Neural cell (in vitro differentiated cells): ENCODE results near the gene AFTPH. TPM values are rescaled to one million over a fixed set of nuclear protein-coding genes. Genes with fewer than 3 reads are reported as not detected.

ENCODE experiments used
- H2AFZ ChIP-seq: fragments of 200-600, 300-800 bp; sonication (generic), shearing (Covaris generic); 2 replicates; pipeline ENCODE4 v1.6.0; 2014; ENCODE audit warnings: low read depth, mild to moderate bottlenecking, antibody characterized with exemption, low read length, moderate library complexity
- H3F3A ChIP-seq: fragments of 200-600 bp; shearing (Covaris generic); 2 replicates; pipeline ENCODE4 v1.6.1; 2016; ENCODE audit warnings: mild to moderate bottlenecking, moderate library complexity, mixed read lengths, antibody characterized with exemption, low read length; ENCODE audit not compliant: insufficient read depth, poor library complexity, severe bottlenecking
- H3K27ac ChIP-seq: fragments of 200-600, 300-800 bp; sonication (generic), shearing (Covaris generic); 2 replicates; pipeline ENCODE4 v1.5.1; 2014; ENCODE audit warnings: mild to moderate bottlenecking, low read length, moderate library complexity
- H3K27me3 ChIP-seq: fragments of 300-800, 200-600 bp; sonication (generic), shearing (Covaris generic); 2 replicates; pipeline ENCODE4 v1.6.0; 2014; ENCODE audit warnings: mild to moderate bottlenecking, low read depth, low read length, moderate library complexity; ENCODE audit not compliant: insufficient read depth
- H3K36me3 ChIP-seq: fragments of 300-800, 200-600 bp; sonication (generic), shearing (Covaris generic); 2 replicates; pipeline ENCODE4 v1.5.1; 2014; ENCODE audit warnings: mild to moderate bottlenecking, antibody characterized with exemption, low read length, moderate library complexity; ENCODE audit not compliant: insufficient read depth
- H3K4me2 ChIP-seq: fragments of 300-800, 200-600 bp; sonication (generic), shearing (Covaris generic); 2 replicates; pipeline ENCODE4 v1.6.0; 2014; ENCODE audit warnings: mild to moderate bottlenecking, low read length
- H3K4me3 ChIP-seq: fragments of 300-800, 200-600 bp; sonication (generic), shearing (Covaris generic); 2 replicates; pipeline ENCODE4 v1.5.1; 2014; ENCODE audit warnings: mild to moderate bottlenecking, low read length, moderate library complexity
- H3K79me2 ChIP-seq: fragments of 200-600 bp; shearing (Covaris generic); replicated peaks from 2 replicates; pipeline ENCODE4 v1.6.0; 2014; ENCODE audit warnings: mild to moderate bottlenecking, low read length, moderate library complexity; ENCODE audit not compliant: insufficient read depth
- H3K9ac ChIP-seq: fragments of 300-800, 200-600 bp; sonication (generic), shearing (Covaris generic); 2 replicates; pipeline ENCODE4 v1.6.1; 2016; ENCODE audit warnings: mild to moderate bottlenecking, low read length, mixed read lengths
- H3K9me2 ChIP-seq: fragments of 200-600 bp; shearing (Covaris generic); 2 replicates; pipeline ENCODE4 v1.6.1; 2016; ENCODE audit warnings: mild to moderate bottlenecking, low read length, mixed read lengths; ENCODE audit not compliant: insufficient read depth
- H3K9me3 ChIP-seq: fragments of 200-600, 300-800 bp; sonication (generic), shearing (Covaris generic); 2 replicates; pipeline ENCODE4 v1.6.1; 2016; ENCODE audit warnings: mild to moderate bottlenecking, mixed run types, low read length, moderate library complexity, mixed read lengths
- H4K20me1 ChIP-seq: fragments of 200-600 bp; shearing (Covaris generic); 2 replicates; pipeline ENCODE4 v1.6.1; 2016; ENCODE audit warnings: mild to moderate bottlenecking, mixed run types; ENCODE audit not compliant: insufficient read depth
- EP300 ChIP-seq: fragments of 450-650 bp; conservative IDR thresholded peaks from 2 replicates; pipeline ENCODE4 v1.6.1; 2014; ENCODE audit warnings: antibody characterized with exemption, mild to moderate bottlenecking, moderate library complexity; ENCODE audit not compliant: poor library complexity, severe bottlenecking
- EZH2 ChIP-seq: fragments of 200-600, 300-800 bp; shearing (Covaris generic), sonication (generic); IDR thresholded peaks from 2 replicates; pipeline ENCODE4 v1.6.1; 2014; ENCODE audit warnings: antibody characterized with exemption, low read length, borderline replicate concordance, mild to moderate bottlenecking; ENCODE audit not compliant: insufficient read depth, poor library complexity, severe bottlenecking
- MXI1 ChIP-seq: fragments of 450-650 bp; conservative IDR thresholded peaks from 2 replicates; pipeline ENCODE4 v1.6.1; 2014; ENCODE audit warnings: antibody characterized with exemption, mild to moderate bottlenecking; ENCODE audit not compliant: poor library complexity, severe bottlenecking
- POLR2AphosphoS5 ChIP-seq: IDR thresholded peaks from 2 replicates; pipeline ENCODE4 v1.6.1; 2012
- RAD21 ChIP-seq: fragments of 450-650 bp; conservative IDR thresholded peaks from 2 replicates; pipeline ENCODE4 v1.6.1; 2014; ENCODE audit warnings: antibody characterized with exemption, mild to moderate bottlenecking, moderate library complexity
- SMC3 ChIP-seq: fragments of 450-650 bp; conservative IDR thresholded peaks from 2 replicates; pipeline ENCODE4 v1.6.1; 2014; ENCODE audit warnings: antibody characterized with exemption, mild to moderate bottlenecking, moderate library complexity; ENCODE audit not compliant: poor library complexity
- TAF1 ChIP-seq: IDR thresholded peaks from 2 replicates; pipeline ENCODE4 v1.6.1; 2012; ENCODE audit warnings: low read depth
- polyA plus RNA-seq: library from polyadenylated mRNA; depleted of rRNA; stranded (reverse); fragments of >200 nt; gene quantifications from 2 replicates; pipeline ENCODE4 v1.2.3, GENCODE V29; 2014
- TF ChIP-seq, protein P1 (sequence below): IDR thresholded peaks from 2 replicates; pipeline ENCODE4 v1.6.1; 2012; ENCODE audit warnings: borderline replicate concordance
- TF ChIP-seq, protein P2 (sequence below): fragments of 450-650 bp; IDR thresholded peaks from 2 replicates; pipeline ENCODE4 v1.5.1; 2014; ENCODE audit warnings: antibody characterized with exemption, mild to moderate bottlenecking, moderate library complexity; ENCODE audit not compliant: poor library complexity, severe bottlenecking

The AFTPH gene
- polyA plus RNA-seq, 1 donor from 2014 or later = 63.0 TPM

DNA sequence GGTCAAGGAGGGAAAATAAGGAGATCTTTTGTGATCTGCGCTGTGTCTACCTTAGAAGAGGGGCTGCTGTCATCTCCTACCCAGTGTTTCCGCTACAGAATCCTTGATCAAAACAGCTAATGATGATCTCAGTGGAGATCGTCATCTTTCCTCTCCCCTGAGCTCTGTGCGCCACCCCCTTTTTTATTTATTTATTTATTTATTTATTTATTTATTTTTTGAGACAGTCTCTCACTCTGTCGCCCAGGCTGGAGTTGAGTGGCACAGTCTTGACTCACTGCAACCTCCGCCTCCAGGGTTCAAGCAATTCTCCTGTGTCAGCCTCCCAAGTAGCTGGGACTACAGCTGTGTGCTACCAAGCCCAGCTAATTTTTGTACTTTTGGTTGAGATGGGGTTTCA is 74.1 kb downstream of the AFTPH start:
- Histone ChIP-seq H4K20me1 (no peaks in the 10 kb centered on the region), H3K27ac (no peak overlapping the region), H3K4me2 (no peak overlapping the region), H3K4me3 (no peak overlapping the region), H3K36me3 (no peaks in the 10 kb centered on the region), H3K79me2 (no peaks in the 10 kb centered on the region), H3K9me3 (no peaks in the 10 kb centered on the region), H3K27me3 (no peaks in the 10 kb centered on the region), H3K9ac (no peak overlapping the region), H2AFZ (no peak overlapping the region), H3F3A (no peaks in the 10 kb centered on the region), H3K9me2 (no peaks in the 10 kb centered on the region)
- TF ChIP-seq RAD21 (no peak), EP300 (no peak), POLR2AphosphoS5 (no peak), SMC3 (no peak), TAF1 (no peak), EZH2 (no peak), MXI1 (no peak)
- TF ChIP-seq, protein P1, sequence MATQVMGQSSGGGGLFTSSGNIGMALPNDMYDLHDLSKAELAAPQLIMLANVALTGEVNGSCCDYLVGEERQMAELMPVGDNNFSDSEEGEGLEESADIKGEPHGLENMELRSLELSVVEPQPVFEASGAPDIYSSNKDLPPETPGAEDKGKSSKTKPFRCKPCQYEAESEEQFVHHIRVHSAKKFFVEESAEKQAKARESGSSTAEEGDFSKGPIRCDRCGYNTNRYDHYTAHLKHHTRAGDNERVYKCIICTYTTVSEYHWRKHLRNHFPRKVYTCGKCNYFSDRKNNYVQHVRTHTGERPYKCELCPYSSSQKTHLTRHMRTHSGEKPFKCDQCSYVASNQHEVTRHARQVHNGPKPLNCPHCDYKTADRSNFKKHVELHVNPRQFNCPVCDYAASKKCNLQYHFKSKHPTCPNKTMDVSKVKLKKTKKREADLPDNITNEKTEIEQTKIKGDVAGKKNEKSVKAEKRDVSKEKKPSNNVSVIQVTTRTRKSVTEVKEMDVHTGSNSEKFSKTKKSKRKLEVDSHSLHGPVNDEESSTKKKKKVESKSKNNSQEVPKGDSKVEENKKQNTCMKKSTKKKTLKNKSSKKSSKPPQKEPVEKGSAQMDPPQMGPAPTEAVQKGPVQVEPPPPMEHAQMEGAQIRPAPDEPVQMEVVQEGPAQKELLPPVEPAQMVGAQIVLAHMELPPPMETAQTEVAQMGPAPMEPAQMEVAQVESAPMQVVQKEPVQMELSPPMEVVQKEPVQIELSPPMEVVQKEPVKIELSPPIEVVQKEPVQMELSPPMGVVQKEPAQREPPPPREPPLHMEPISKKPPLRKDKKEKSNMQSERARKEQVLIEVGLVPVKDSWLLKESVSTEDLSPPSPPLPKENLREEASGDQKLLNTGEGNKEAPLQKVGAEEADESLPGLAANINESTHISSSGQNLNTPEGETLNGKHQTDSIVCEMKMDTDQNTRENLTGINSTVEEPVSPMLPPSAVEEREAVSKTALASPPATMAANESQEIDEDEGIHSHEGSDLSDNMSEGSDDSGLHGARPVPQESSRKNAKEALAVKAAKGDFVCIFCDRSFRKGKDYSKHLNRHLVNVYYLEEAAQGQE = no peak
- TF ChIP-seq, protein P2, sequence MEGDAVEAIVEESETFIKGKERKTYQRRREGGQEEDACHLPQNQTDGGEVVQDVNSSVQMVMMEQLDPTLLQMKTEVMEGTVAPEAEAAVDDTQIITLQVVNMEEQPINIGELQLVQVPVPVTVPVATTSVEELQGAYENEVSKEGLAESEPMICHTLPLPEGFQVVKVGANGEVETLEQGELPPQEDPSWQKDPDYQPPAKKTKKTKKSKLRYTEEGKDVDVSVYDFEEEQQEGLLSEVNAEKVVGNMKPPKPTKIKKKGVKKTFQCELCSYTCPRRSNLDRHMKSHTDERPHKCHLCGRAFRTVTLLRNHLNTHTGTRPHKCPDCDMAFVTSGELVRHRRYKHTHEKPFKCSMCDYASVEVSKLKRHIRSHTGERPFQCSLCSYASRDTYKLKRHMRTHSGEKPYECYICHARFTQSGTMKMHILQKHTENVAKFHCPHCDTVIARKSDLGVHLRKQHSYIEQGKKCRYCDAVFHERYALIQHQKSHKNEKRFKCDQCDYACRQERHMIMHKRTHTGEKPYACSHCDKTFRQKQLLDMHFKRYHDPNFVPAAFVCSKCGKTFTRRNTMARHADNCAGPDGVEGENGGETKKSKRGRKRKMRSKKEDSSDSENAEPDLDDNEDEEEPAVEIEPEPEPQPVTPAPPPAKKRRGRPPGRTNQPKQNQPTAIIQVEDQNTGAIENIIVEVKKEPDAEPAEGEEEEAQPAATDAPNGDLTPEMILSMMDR = no peak

DNA sequence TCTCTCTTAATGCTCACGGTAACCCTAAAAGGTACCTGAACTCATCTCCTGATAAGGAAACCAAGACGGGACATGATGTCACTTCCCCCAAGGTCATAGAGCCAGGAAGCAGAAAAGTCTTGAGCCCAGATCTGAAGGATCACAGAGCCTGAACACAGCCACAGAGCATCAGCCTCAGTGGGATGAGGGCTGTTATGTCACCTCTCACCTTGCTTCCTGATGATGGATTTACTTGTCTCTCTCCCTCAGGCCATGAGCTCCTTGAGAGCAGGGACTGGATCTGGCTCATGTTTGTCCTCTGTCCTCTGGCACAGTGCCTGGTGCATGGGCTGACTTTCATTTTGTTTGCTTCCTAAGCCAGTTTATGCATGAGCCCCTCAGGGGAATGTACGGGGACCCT is 75.3 kb downstream of the AFTPH start:
- no peak overlapping the region for H3K4me2 ChIP-seq
- H3K36me3 ChIP-seq = no peaks in the 10 kb centered on the region
- H4K20me1 ChIP-seq = no peaks in the 10 kb centered on the region
- H3K79me2 ChIP-seq = no peaks in the 10 kb centered on the region
- TF ChIP-seq EP300 = no peak
- no peak for TF ChIP-seq SMC3
- TF ChIP-seq, protein P1 = no peak
- H3K9ac ChIP-seq = no peak overlapping the region
- no peaks in the 10 kb centered on the region for H3K9me3 ChIP-seq
- H3K9me2 ChIP-seq = no peaks in the 10 kb centered on the region
- no peaks in the 10 kb centered on the region for H3F3A ChIP-seq
- no peaks in the 10 kb centered on the region for H3K27me3 ChIP-seq
- no peak overlapping the region for H2AFZ ChIP-seq
- no peak overlapping the region for H3K27ac ChIP-seq
- H3K4me3 ChIP-seq = no peak overlapping the region
